GM19025 (cell line): ENCODE data around the gene PROX1.

ENCODE experiments used
- ATAC-seq: cut with Tn5 transposase; IDR thresholded peaks from one replicate; pipeline ENCODE4 v1.9.1; 2021; ENCODE audit warnings: mild to moderate bottlenecking, low read depth, moderate library complexity; ENCODE audit not compliant: unreplicated experiment

PROX1 gene

GRCh38 chr1:213987927-213988506 is at the start of gene PROX1:
TSS of gene PROX1 (plus strand) at chr1:213987973. CDS start at chr1:213996536, 8,563 bp downstream.
- no peak for ATAC-seq

GRCh38 chr1:213938776-213939175 is 49.0 kb upstream of the PROX1 start:
- ATAC-seq = no peak

DNA sequence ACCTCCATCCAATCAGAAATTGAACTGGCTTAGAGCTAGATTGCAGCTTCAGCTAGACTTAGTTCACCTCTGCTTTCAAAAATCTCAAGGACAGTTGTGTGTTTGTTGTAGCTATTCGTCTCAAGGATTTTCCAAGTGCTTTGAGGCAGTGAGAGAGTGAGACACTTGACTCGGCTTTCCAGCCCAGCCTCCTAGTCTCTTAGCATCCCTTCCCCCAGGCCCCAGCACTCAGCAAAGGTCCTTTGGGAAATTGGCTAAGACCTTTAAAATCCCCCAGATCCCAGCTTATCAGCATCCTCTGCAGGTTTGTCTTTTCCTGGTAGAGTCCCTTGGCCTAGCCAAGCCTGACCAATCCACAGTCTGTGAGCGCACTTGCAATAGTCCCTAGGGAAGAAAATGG is 47.9 kb upstream of the PROX1 start:
- ATAC-seq = no peak

GRCh38 chr1:213940947-213941346 is 46.8 kb upstream of the PROX1 start:
- ATAC-seq = no peak

DNA sequence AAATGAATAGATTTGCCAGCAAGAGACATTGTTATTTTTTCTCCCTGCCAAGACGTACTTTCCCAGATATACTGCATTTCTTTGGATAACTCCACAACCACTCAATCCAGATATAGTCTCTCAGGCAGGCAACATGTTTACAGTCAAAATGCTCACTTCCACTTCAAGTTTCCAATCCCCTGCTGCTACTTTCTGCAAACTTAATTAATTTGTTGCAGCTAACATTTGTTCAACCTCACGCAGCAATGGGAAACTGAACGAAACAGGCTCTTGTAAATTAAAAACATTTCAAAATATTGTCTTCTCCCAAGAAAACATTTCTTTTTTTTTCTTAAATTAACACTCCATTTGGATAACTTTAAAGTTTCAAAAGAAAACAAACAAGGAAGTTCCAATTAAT is 45.7 kb upstream of the PROX1 start:
- ATAC-seq = no peak

- ATAC-seq = no peak
Measured at GRCh38 chr1:213947200-213947801, 40.5 kb upstream of the PROX1 start.

DNA sequence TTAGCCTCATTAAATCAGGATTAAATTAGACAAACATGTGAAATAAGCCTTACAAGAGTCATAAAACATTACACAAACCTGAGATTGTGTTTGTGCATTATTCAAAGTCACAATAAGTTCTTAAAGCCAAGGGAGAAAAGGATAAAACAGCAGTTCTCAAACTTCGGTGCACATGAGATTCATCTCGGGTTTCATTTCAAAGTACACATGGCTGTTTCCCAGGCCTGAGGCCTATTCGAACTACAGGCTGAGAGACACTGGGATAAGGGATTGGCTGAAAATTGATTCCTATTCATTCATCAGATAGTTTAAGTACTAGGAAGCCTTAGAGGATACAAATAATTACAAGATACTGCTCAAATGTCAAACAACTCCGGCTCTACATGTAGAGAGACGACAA is 35.9 kb upstream of the PROX1 start:
- ATAC-seq = no peak

GRCh38 chr1:213953806-213954205 is 34.0 kb upstream of the PROX1 start:
- no peak for ATAC-seq

- ATAC-seq = no peak
Measured at GRCh38 chr1:213956295-213956770, 31.4 kb upstream of the PROX1 start.

DNA sequence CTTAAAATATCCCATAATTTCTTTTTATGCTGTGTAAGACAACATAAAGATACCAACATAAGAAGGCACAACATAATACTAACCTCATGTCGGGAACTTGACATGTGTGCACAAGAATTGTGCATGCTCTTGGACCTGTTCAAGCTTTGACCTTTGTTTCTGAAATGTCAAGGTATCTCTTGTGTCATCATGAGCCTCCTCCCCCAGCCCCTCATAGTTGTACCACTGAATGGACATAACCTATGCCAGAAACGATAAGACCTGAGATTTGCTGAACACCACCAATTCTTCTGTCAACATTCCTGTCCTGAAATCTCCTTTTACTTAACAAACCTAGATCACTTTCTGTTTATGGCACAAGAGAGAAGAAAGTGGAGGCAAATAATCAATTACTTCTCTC is 29.4 kb upstream of the PROX1 start:
- no peak for ATAC-seq

GRCh38 chr1:213960963-213961362 is 26.8 kb upstream of the PROX1 start:
- no peak for ATAC-seq

DNA sequence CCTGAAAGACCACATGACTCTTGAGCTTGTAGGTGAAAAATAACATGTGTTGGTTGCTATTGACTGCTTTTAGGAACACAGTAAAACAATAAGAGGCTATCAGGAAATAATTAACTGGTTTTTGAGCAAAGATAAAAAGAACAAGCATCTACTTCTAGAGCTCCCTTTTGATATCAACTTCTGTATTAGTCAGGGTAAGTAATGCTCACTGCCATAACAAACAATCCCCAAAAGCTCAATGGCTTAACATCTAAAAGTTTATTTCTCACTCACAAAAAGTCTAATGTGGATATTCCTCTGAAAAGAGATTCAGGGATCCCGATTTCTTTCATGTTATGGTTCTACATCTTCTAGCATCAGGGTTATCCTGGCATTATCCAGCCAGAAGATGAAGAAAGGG is 25.3 kb upstream of the PROX1 start:
- no peak for ATAC-seq

DNA sequence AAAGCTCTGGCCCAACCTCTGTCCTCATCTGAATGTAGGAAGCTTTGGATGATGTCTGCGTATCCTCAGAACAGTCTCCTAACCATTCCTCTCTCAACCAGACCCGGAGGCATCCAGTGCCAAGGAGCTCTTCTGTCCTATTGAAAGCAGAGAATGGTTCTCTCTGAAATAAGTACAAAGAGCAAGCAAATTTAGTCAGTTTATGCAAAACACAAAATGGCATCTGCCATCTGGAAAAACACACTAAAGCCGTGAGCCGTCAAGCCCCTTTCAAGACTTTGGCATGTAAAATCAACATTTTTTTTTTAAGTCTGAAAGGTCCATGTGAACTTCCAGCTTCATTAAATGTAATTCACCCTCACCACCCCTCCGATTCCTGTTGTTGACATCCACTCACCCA is 21.7 kb upstream of the PROX1 start:
- ATAC-seq = no peak

GRCh38 chr1:213968146-213968825 is 19.5 kb upstream of the PROX1 start:
- no peak for ATAC-seq

DNA sequence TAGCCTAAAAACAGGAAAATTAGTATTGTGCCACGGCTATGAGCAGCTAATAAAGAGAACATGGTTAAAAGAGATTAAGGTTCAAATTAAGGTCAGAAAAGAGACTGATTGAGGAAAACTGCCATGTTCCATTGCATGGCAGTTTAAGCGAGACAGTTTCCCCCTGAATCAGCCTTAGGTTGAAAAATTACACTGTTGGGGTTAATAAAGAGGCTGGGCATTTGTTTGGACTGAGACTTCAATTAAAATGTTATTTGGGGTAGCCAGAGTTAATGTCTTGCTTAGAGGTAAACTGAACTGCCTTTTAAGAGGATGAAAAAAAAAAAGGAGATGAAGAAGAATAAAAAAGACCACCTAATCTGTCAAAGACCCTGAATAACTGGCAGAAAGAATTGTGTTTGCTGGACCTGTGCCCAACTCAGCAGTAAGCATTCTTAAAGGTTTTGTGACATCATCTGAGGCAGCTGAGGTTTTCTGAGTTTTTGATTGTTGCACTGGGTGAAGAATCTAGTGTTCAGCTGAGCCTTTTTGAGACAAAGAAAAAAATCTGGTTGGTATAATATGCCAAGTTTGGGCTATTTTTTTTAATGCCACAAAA is 17.7 kb upstream of the PROX1 start:
- no peak for ATAC-seq

DNA sequence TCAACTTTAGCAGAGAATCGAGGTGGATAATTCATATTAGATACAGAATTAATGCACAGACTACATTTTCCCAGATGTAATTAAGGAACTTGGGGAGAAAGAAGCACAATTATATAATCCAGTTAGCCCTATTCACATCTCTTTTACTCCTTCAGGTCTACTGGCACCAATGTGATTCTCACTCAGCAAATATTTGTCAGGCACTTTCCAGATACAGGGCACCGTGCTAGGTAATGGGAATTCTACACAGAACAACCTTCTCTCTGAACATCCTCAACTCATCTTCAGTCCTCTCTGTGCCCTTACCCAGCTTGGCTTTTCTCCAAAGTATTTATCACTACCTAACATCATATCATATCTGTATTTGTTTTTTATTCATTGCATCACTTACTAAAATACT is 15.6 kb upstream of the PROX1 start:
- no peak for ATAC-seq

DNA sequence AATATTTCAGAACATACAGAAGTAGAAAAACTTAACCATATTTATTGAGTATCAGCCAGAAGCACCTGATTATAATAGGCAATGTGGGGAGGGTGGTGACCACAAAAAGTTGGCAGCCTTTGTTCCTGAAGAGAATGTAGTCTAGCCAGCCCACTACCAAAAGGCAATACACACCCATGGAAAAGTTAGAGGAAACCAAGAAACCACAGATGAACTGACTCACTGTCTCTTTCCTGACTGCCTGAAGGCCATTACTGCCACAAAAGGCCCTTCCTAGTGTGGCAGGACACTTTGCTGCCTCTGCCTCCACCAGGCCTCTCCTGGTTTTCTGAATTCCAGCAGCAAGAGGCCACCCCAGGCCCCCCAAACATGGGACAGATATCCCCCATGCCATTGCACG is 14.6 kb upstream of the PROX1 start:
- ATAC-seq = no peak

- no peak for ATAC-seq
Measured at GRCh38 chr1:213976665-213977485, 10.9 kb upstream of the PROX1 start.

GRCh38 chr1:213977486-213977842 is 10.3 kb upstream of the PROX1 start:
- ATAC-seq = no peak

- ATAC-seq = no peak
Measured at GRCh38 chr1:213977909-213978308, 9.9 kb upstream of the PROX1 start.
